UCSD-AML1 (cell line): ENCODE results near the gene TMEM184A.

Experiments
- DNase-seq: peaks from one replicate; lab custom pipeline; 2025; ENCODE audit not compliant: unreplicated experiment; lab: John Stamatoyannopoulos, UW

The TMEM184A gene

GRCh38 chr7:1569016-1569415, 13.0 kb upstream of the TMEM184A start:
- DNase-seq, result peak; percentile 52

GRCh38 chr7:1567896-1568510, 12.0 kb upstream of the TMEM184A start:
- no peak for DNase-seq

GRCh38 chr7:1567049-1567771, 11.2 kb upstream of the TMEM184A start:
- DNase-seq, result no peak

GRCh38 chr7:1566687-1567048, 10.7 kb upstream of the TMEM184A start:
- no peak for DNase-seq

GRCh38 chr7:1564603-1565022, 8.6 kb upstream of the TMEM184A start:
- DNase-seq, result no peak

- peak; percentile 82 for DNase-seq
Measured at GRCh38 chr7:1563981-1564602, 8.1 kb upstream of the TMEM184A start.

- no peak for DNase-seq
Measured at GRCh38 chr7:1562597-1563051, 6.6 kb upstream of the TMEM184A start.

- no peak for DNase-seq
Measured at GRCh38 chr7:1562116-1562515, 6.1 kb upstream of the TMEM184A start.

- DNase-seq, result no peak
Measured at GRCh38 chr7:1561036-1561940, 5.3 kb upstream of the TMEM184A start.

- DNase-seq, result no peak
Measured at GRCh38 chr7:1560620-1561031, 4.6 kb upstream of the TMEM184A start.

GRCh38 chr7:1559626-1560590, 3.9 kb upstream of the TMEM184A start:
- no peak for DNase-seq

GRCh38 chr7:1558841-1559625, 3.0 kb upstream of the TMEM184A start:
- DNase-seq, result no peak

GRCh38 chr7:1558181-1558811, 2.3 kb upstream of the TMEM184A start:
- DNase-seq, result no peak

GRCh38 chr7:1557771-1558170, 1.8 kb upstream of the TMEM184A start:
- no peak for DNase-seq

GRCh38 chr7:1557006-1557405, 1.0 kb upstream of the TMEM184A start:
- DNase-seq, result no peak

- peak; percentile 13 for DNase-seq
Measured at GRCh38 chr7:1555046-1555812, 776 bp downstream of the TMEM184A start.

- no peak for DNase-seq
Measured at GRCh38 chr7:1554333-1555045, 1.5 kb downstream of the TMEM184A start.
